Body of pancreas (tissue), 4 donors: ENCODE results near the gene P2RX5. TPM values are rescaled to one million over a fixed set of nuclear protein-coding genes. Genes with fewer than 3 reads are reported as not detected.

Source experiments
- ATAC-seq: fragments of 150-250 bp; one replicate; pipeline ENCODE4 v1.9.1; 2016
- DNase-seq, 4 donors: peaks; one replicate each; pipeline ENCODE4 v3.0.0-alpha.2; 2019
- H3K27ac ChIP-seq, 4 donors: fragments of 200-600 bp; sonication (generic); 1 replicate in 3 of 4; 2 replicates in 1 of 4; pipeline versions ENCODE4 v1.5.1 to v1.6.1; 2016 to 2019; ENCODE audit warnings: mild to moderate bottlenecking in 1 of 4, mixed read lengths in 1 of 4, moderate library complexity in 1 of 4
- H3K27me3 ChIP-seq, 2 donors: fragments of 200-600 bp; sonication (generic); one replicate each; pipeline ENCODE4 v1.6.0; 2016; ENCODE audit warnings: mild to moderate bottlenecking in 1 of 2
- H3K36me3 ChIP-seq, 2 donors: fragments of 200-600 bp; sonication (generic); replicated peaks in 1 of 2; 2 replicates each; pipeline ENCODE4 v1.5.1; 2016; ENCODE audit warnings: low read depth in 2 of 2; ENCODE audit not compliant: insufficient read depth in 1 of 2
- H3K4me1 ChIP-seq: fragments of 200-600 bp; sonication (generic); one replicate; pipeline ENCODE4 v1.6.0; 2016
- H3K4me3 ChIP-seq, 2 donors: fragments of 200-600 bp; sonication (generic); 1 replicate in 1 of 2; 2 replicates in 1 of 2; pipeline ENCODE4 v1.5.1; 2016 to 2019
- H3K9me3 ChIP-seq, 3 donors: fragments of 200-600 bp; sonication (generic); 1 replicate in 2 of 3; 2 replicates in 1 of 3; pipeline ENCODE4 v1.5.1; 2016
- CTCF ChIP-seq, 7 experiments: fragments of 450-650 bp in 4 of 7; fragments of 200-600 bp in 3 of 7; sonication (generic) in 3 of 7; IDR thresholded peaks; one replicate each; pipeline ENCODE4 v1.5.1; 2016 to 2019; ENCODE audit warnings: antibody characterized with exemption in 7 of 7
- POLR2A ChIP-seq, 3 donors: fragments of 450-650 bp; IDR thresholded peaks; one replicate each; pipeline ENCODE4 v1.6.1; 2016; ENCODE audit warnings: antibody characterized with exemption in 3 of 3, mild to moderate bottlenecking in 2 of 3
- WGBS, 2 donors: methylation state at CpG; one replicate each; pipeline ENCODE4 v1.1.5; 2017; 5-methylcytosine and 5-hydroxymethylcytosine counted together
- intact Hi-C: fragments of 100-400 bp; cut with DNase I; formaldehyde crosslinking; loops from one replicate; pipeline ENCODE4 v1.15.1; 2023
- total RNA-seq, 2 donors: library from RNA; depleted of rRNA; stranded (reverse); fragments of >200 nt; gene quantifications; one replicate each; pipeline ENCODE4 v1.1.0, GENCODE V29; 2016

The P2RX5 gene
- total RNA-seq, 2 donors from 2014 or later: 0.52 to 0.99 TPM

- H3K9me3 ChIP-seq: no peaks in the 10 kb centered on the region
- no peaks in the 10 kb centered on the region for H3K27me3 ChIP-seq
- peak within 1 kb of the TSS; percentile 94 for H3K4me3 ChIP-seq
- intact Hi-C loops: no loop called here
- ATAC-seq (peak; percentile 96), DNase-seq (peak; percentile 97 to 98 (median 98))
- WGBS, 2 donors: 0% methylated on average over 66 of the region's 68 CpGs; no CpG with 5 or more reads in 1 of the 2 donors
- peak within 1 kb of the TSS; percentile 88 to 95 (median 92) for H3K27ac ChIP-seq
- peak in 1 of 7 experiments; percentile 9 for TF ChIP-seq CTCF (IDR thresholded peaks at IDR 0.05)
- TF ChIP-seq POLR2A (IDR thresholded peaks at IDR 0.05): peak; percentile 72 to 82 (median 79)
- H3K4me1 ChIP-seq: peaks cover 43% of the 10 kb centered on the region
- H3K36me3 ChIP-seq: no peaks in the 10 kb centered on the region
These were observed 59.6 kb downstream of the P2RX5 start, which contains the start of the genes CTNS and SHPK for GRCh38 chr17:3636154-3636907. Gene CTNS, plus strand, starts transcription at chr17:3636760. Its CDS starts 3,447 bp downstream, at chr17:3640207. Gene SHPK, minus strand, starts transcription at chr17:3636250. Its CDS starts 31 bp downstream, at chr17:3636219.

DNA sequence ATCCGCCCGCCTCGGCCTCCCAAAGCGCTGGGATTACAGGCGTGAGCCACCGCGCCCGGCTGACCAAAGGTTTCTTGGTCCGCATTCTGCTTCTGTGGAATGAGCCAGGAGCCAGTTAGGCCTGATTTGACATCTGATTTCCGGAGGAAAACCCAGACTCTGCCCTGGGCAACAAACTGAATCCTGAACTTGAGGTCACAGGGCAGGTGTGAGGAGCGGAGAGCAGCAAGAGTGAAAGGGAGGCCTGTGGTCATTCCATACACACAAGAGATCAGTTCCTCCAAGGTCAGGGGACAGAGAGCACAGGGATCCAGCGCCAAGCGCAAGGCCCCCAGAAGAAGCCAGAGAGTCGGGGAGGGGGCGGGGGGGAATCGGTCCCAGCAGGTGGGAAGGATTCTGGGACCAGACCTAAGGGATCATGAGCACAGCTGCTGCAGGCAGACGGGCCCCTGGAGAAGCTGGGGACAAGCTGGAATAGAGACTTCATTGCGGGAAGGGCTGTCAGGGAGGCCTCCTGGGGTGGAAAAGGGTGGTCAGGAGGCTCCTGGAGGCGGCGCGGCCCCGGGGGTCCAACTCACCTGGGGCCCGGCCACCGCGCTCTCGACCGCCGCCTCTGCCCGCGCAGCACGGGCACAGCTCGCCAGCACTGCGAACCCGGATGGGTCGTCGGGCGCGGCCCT, 60.3 kb downstream of the P2RX5 start:
- peak in 1 of 4 donors; percentile 13 for DNase-seq
- TF ChIP-seq CTCF (IDR thresholded peaks at IDR 0.05) (no peak), POLR2A (IDR thresholded peaks at IDR 0.05) (no peak)
- 14 to 41% methylated on average over 13 to 38 of the region's 38 CpGs for WGBS, 2 donors
- H3K9me3 ChIP-seq: no peaks in the 10 kb centered on the region
- peaks cover 38% of the 10 kb centered on the region for H3K4me1 ChIP-seq
- H3K4me3 ChIP-seq: peak overlapping the region; percentile 94
- intact Hi-C loops: no loop called here
- peak overlapping the region; percentile 46 to 95 (median 92) for H3K27ac ChIP-seq
- H3K27me3 ChIP-seq: no peaks in the 10 kb centered on the region
- no peak for ATAC-seq
- H3K36me3 ChIP-seq: no peaks in the 10 kb centered on the region

DNA sequence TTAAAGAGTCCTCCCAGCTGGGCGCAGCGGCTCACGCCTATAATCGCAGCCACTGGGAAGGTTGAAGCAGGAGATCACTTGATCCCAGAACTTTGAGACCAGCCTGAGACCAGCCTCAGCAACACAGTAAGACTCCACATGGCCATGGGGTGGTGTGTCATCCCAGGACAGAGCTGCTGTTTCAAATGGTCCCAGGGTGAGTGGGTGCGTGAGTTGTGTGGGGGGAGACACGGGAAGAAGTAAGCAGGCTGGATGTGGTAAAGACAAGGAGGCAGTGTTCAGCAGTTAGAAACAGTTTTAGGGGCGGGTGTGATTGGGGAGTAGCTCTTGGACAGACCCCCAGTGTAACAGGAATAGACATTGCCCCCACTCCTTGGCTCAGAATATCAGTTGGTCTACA, 63.7 kb downstream of the P2RX5 start:
- intact Hi-C loops: no loop called here
- no peak for TF ChIP-seq POLR2A (IDR thresholded peaks at IDR 0.05)
- TF ChIP-seq CTCF (IDR thresholded peaks at IDR 0.05): no peak
- H3K27ac ChIP-seq: no peak overlapping the region
- no peaks in the 10 kb centered on the region for H3K9me3 ChIP-seq
- ATAC-seq (no peak), DNase-seq (no peak)
- 92% methylated on average over 3 to 7 of the region's 7 CpGs for WGBS, 2 donors
- H3K36me3 ChIP-seq: peaks cover 0 to 8% of the 10 kb centered on the region in 2 donors
- peaks cover 14% of the 10 kb centered on the region for H3K4me1 ChIP-seq
- H3K4me3 ChIP-seq: no peak overlapping the region
- H3K27me3 ChIP-seq: no peaks in the 10 kb centered on the region

- Histone ChIP-seq H3K9me3 (no peaks in the 10 kb centered on the region), H3K27me3 (no peaks in the 10 kb centered on the region), H3K4me3 (no peak overlapping the region), H3K36me3 (peaks cover 0 to 8% of the 10 kb centered on the region in 2 donors), H3K27ac (no peak overlapping the region), H3K4me1 (peaks cover 13% of the 10 kb centered on the region)
- ATAC-seq (no peak), DNase-seq (no peak)
- intact Hi-C loops: no loop called here
- WGBS, 2 donors: 86 to 88% methylated on average over 10 of the region's 10 CpGs
- TF ChIP-seq POLR2A (IDR thresholded peaks at IDR 0.05) (no peak), CTCF (IDR thresholded peaks at IDR 0.05) (no peak)
These were observed 65.2 kb downstream of the P2RX5 start for GRCh38 chr17:3630781-3631180.
